HL-60 (cell line): ENCODE measurements around the gene MBTPS1.

Experiments
- DNase-seq, 2 experiments: peaks; one replicate each; pipeline ENCODE4 v3.0.0-alpha.2; 2010 to 2020; ENCODE audit warnings: low read depth in 1 of 2, low spot score in 1 of 2
- H3K27ac ChIP-seq: fragments of 250-450 bp; sonication (Bioruptor Pico); replicated peaks from 2 replicates; pipeline ENCODE4 v1.5.1; 2020; ENCODE audit warnings: mild to moderate bottlenecking, moderate library complexity
- H3K27me3 ChIP-seq: fragments of 250-450 bp; sonication (Bioruptor Pico); 2 replicates; pipeline ENCODE4 v1.5.1; 2021; ENCODE audit warnings: mild to moderate bottlenecking, moderate library complexity; ENCODE audit not compliant: insufficient read depth, poor library complexity, severe bottlenecking
- H3K4me3 ChIP-seq: replicated peaks from 2 replicates; pipeline ENCODE4 v1.5.1; 2011; ENCODE audit warnings: mild to moderate bottlenecking, control low read depth, low read length; ENCODE audit not compliant: insufficient read depth
- GABPA ChIP-seq: IDR thresholded peaks from 2 replicates; pipeline ENCODE4 v1.6.1; 2012; ENCODE audit warnings: low read depth
- POLR2AphosphoS5 ChIP-seq: IDR thresholded peaks from 2 replicates; pipeline ENCODE4 v1.6.1; 2012; ENCODE audit warnings: low read depth
- REST ChIP-seq: IDR thresholded peaks from 2 replicates; pipeline ENCODE4 v1.6.1; 2012; ENCODE audit warnings: low read depth; ENCODE audit not compliant: insufficient replicate concordance
- SPI1 ChIP-seq: IDR thresholded peaks from 2 replicates; pipeline ENCODE4 v1.6.1; 2012; ENCODE audit warnings: low read depth, mild to moderate bottlenecking, borderline replicate concordance
- TF ChIP-seq, protein P1 (sequence below): IDR thresholded peaks from one replicate; pipeline ENCODE4 v1.5.1; 2011; ENCODE audit warnings: low read length, control low read depth, inconsistent platforms; ENCODE audit not compliant: insufficient read depth

MBTPS1 gene

GRCh38 chr16:84080813-84081212, 35.9 kb downstream of the MBTPS1 start:
- TF ChIP-seq, protein P1, sequence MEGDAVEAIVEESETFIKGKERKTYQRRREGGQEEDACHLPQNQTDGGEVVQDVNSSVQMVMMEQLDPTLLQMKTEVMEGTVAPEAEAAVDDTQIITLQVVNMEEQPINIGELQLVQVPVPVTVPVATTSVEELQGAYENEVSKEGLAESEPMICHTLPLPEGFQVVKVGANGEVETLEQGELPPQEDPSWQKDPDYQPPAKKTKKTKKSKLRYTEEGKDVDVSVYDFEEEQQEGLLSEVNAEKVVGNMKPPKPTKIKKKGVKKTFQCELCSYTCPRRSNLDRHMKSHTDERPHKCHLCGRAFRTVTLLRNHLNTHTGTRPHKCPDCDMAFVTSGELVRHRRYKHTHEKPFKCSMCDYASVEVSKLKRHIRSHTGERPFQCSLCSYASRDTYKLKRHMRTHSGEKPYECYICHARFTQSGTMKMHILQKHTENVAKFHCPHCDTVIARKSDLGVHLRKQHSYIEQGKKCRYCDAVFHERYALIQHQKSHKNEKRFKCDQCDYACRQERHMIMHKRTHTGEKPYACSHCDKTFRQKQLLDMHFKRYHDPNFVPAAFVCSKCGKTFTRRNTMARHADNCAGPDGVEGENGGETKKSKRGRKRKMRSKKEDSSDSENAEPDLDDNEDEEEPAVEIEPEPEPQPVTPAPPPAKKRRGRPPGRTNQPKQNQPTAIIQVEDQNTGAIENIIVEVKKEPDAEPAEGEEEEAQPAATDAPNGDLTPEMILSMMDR, result no peak
- TF ChIP-seq GABPA, result no peak
- no peak for TF ChIP-seq POLR2AphosphoS5
- no peak overlapping the region for H3K27ac ChIP-seq
- no peaks in the 10 kb centered on the region for H3K27me3 ChIP-seq
- no peak for DNase-seq
- no peak overlapping the region for H3K4me3 ChIP-seq

DNA sequence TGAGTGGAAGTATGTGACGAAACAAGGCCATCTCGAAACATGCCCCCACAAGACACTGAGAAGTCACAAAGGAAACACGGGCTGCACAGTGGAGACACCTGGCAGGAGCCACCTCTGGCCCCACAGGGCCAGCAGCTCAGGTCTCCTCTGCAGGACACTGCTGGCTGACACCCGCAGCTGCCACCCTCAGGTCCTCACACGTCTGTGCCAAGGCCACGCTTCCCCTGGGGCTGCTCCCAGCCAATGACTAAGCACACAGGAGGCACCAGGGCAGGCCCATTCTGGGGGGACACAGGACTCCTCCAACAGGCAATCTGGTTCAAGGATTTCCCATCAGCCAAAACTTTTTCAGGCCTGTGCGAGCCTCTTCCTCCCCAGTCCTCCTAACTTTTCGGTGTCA, 36.4 kb downstream of the MBTPS1 start:
- no peaks in the 10 kb centered on the region for H3K27me3 ChIP-seq
- DNase-seq, result no peak
- H3K4me3 ChIP-seq, result no peak overlapping the region
- no peak overlapping the region for H3K27ac ChIP-seq
- TF ChIP-seq REST, result no peak
- TF ChIP-seq GABPA, result no peak
- TF ChIP-seq SPI1, result no peak
- TF ChIP-seq, protein P1, result no peak

GRCh38 chr16:84079664-84080063, 37.1 kb downstream of the MBTPS1 start:
- Histone ChIP-seq H3K27ac (no peak overlapping the region), H3K27me3 (no peaks in the 10 kb centered on the region), H3K4me3 (no peak overlapping the region)
- DNase-seq, result no peak
- no peak for TF ChIP-seq POLR2AphosphoS5
- TF ChIP-seq SPI1, result no peak
- TF ChIP-seq, protein P1, result no peak
- no peak for TF ChIP-seq REST
- no peak for TF ChIP-seq GABPA

- no peak overlapping the region for H3K27ac ChIP-seq
Observed at GRCh38 chr16:84075376-84075775, 41.4 kb downstream of the MBTPS1 start.

More at GRCh38 chr16:84075376-84075775, 41.4 kb downstream of the MBTPS1 start:
- TF ChIP-seq POLR2AphosphoS5, result no peak
- no peak for TF ChIP-seq GABPA
- H3K27me3 ChIP-seq, result no peaks in the 10 kb centered on the region
- no peak for DNase-seq
- no peak overlapping the region for H3K4me3 ChIP-seq
